ENCODE results near the gene HMGN2. TPM values are rescaled to one million over a fixed set of nuclear protein-coding genes. Genes with fewer than 3 reads are reported as not detected.

HMGN2 gene
- total and polyA plus RNA-seq, 2 donors (not counting 1 experiment from before 2014, with no cell fraction given), result 326 to 457 TPM

DNA sequence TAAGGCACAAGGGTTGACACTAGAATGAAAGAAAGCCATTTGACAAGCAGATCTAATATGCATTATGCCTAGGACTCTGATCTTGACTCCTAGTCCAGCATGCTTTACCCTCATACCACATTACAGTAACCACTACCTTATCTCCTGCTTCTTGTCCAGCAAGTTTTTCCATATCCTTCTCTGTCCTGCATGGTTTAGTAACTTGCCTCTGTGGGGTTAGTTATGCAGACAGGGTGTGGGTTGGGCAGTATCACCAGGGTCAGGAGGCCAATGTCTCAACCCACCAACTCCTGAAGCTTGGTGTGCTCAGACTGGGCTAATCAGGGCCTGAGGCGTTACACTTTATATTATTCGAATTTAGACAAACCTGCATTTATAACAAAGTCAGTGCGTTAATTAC is 21.3 kb upstream of the HMGN2 start:
- H3K27me3 ChIP-seq (replicated peaks in 1 of 4; ENCODE audit: control extremely low read depth in 1 of 4, control insufficient read depth in 3 of 4, insufficient read depth in 4 of 4, low read length in 3 of 4), result no peaks in the 10 kb centered on the region
- ATAC-seq (ENCODE audit: low read depth) (no peak), DNase-seq (no peak)
- TF ChIP-seq EZH2 (IDR thresholded peaks at IDR 0.05; ENCODE audit: borderline replicate concordance, insufficient read depth, low read depth, low read length, poor library complexity, severe bottlenecking), result no peak
- TF ChIP-seq, protein P1, sequence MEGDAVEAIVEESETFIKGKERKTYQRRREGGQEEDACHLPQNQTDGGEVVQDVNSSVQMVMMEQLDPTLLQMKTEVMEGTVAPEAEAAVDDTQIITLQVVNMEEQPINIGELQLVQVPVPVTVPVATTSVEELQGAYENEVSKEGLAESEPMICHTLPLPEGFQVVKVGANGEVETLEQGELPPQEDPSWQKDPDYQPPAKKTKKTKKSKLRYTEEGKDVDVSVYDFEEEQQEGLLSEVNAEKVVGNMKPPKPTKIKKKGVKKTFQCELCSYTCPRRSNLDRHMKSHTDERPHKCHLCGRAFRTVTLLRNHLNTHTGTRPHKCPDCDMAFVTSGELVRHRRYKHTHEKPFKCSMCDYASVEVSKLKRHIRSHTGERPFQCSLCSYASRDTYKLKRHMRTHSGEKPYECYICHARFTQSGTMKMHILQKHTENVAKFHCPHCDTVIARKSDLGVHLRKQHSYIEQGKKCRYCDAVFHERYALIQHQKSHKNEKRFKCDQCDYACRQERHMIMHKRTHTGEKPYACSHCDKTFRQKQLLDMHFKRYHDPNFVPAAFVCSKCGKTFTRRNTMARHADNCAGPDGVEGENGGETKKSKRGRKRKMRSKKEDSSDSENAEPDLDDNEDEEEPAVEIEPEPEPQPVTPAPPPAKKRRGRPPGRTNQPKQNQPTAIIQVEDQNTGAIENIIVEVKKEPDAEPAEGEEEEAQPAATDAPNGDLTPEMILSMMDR (IDR thresholded peaks at IDR 0.05), result no peak
- peaks cover 6% of the 10 kb centered on the region in 2 donors for H3K4me1 ChIP-seq (ENCODE audit: control insufficient read depth in 2 of 2, insufficient read depth in 2 of 2, low read length in 2 of 2)
- H3K9me3 ChIP-seq (ENCODE audit: control extremely low read depth in 1 of 3, control insufficient read depth in 2 of 3, insufficient read depth in 1 of 3, low read length in 2 of 3), result no peaks in the 10 kb centered on the region
- WGBS (ENCODE audit: insufficient coverage), result 100% methylated on average over 2 of the region's 3 CpGs
- no peaks in the 10 kb centered on the region for H3K9me3 Mint-ChIP-seq (ENCODE audit: insufficient read depth)
- no peak overlapping the region for H3K27ac Mint-ChIP-seq
- peaks cover 16% of the 10 kb centered on the region for H3K4me1 Mint-ChIP-seq
- H4K20me1 ChIP-seq (ENCODE audit: control insufficient read depth, insufficient read depth, low read length, poor library complexity, severe bottlenecking), result no peaks in the 10 kb centered on the region
- no peak overlapping the region for H3K9ac ChIP-seq (ENCODE audit: low read length)
- intact Hi-C loops (cut with micrococcal nuclease), result no loop called here
- no peak overlapping the region for H2AFZ ChIP-seq (ENCODE audit: insufficient read depth, low read depth, low read length, poor library complexity, severe bottlenecking)
- no peak overlapping the region for H3K4me3 ChIP-seq (ENCODE audit: control extremely low read depth in 1 of 5, extremely low read depth in 1 of 5, insufficient read depth in 1 of 5, low read depth in 2 of 5, low read length in 4 of 5)
- H3K27ac ChIP-seq (ENCODE audit: low read length in 2 of 2), result no peak overlapping the region
- no peaks in the 10 kb centered on the region for H3K79me2 ChIP-seq (ENCODE audit: control insufficient read depth, insufficient read depth, low read length)
- peaks cover 5 to 18% of the 10 kb centered on the region in 2 experiments for H3K36me3 ChIP-seq (replicated peaks in 1 of 2; ENCODE audit: control extremely low read depth in 1 of 2, control insufficient read depth in 1 of 2, extremely low read depth in 1 of 2, insufficient read depth in 2 of 2, low read length in 1 of 2)
- H3K27me3 Mint-ChIP-seq, result no peaks in the 10 kb centered on the region
- no peak overlapping the region for H3K4me2 ChIP-seq (replicated peaks; ENCODE audit: low read depth, low read length, poor library complexity, severe bottlenecking)
- ChIA-PET CTCF (no interaction called here), POLR2A (no interaction called here)
- no peak overlapping the region for H3K4me3 Mint-ChIP-seq

DNA sequence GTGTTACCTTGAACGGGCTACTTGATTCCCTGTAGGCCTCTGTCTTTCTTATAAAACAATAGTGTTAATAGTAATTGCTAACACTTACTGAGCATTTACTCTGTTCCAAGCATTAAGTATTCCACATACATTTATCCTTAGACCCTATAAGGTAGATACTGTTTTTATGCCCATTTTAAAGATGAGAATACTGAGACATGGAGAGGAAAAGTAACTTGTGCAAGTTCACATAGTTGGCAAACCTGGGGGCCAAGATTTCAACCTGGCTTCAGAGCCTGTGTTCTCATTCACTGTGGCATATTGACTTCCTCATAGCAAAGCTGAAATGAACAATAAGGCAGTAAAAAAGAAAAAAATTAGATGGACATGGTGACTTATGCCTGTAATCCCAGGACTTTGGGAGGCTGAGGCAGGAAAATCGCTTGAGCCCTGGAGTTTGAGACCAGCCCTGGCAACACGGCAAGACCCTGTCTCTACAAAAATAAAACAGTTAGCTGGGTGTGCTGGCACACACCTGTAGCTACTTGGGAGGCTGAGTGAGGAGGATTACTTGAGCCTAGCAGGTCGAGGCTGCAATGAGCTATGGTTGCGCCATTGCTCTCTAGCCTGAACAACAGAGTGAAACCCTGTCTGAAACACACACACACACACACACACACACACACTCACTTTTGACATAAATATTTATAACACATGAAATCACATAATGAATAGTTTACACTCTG is 19.6 kb upstream of the HMGN2 start:
- POLR2A ChIA-PET, result no interaction called here
- 100% methylated on average over 4 of the region's 5 CpGs for WGBS (ENCODE audit: insufficient coverage)
- H4K20me1 ChIP-seq (ENCODE audit: control insufficient read depth, insufficient read depth, low read length, poor library complexity, severe bottlenecking), result no peaks in the 10 kb centered on the region

More for the DNA sequence above, 19.6 kb upstream of the HMGN2 start:
- Histone ChIP-seq H3K36me3 (replicated peaks in 1 of 2; ENCODE audit: control extremely low read depth in 1 of 2, control insufficient read depth in 1 of 2, extremely low read depth in 1 of 2, insufficient read depth in 2 of 2, low read length in 1 of 2) (peaks cover 5 to 15% of the 10 kb centered on the region in 2 experiments), H3K9me3 (ENCODE audit: control extremely low read depth in 1 of 3, control insufficient read depth in 2 of 3, insufficient read depth in 1 of 3, low read length in 2 of 3) (no peaks in the 10 kb centered on the region), H3K27ac (ENCODE audit: low read length in 2 of 2) (no peak overlapping the region), H3K79me2 (ENCODE audit: control insufficient read depth, insufficient read depth, low read length) (no peaks in the 10 kb centered on the region), H3K27me3 (replicated peaks in 1 of 4; ENCODE audit: control extremely low read depth in 1 of 4, control insufficient read depth in 3 of 4, insufficient read depth in 4 of 4, low read length in 3 of 4) (no peaks in the 10 kb centered on the region), H3K9ac (ENCODE audit: low read length) (no peak overlapping the region), H3K4me3 (ENCODE audit: control extremely low read depth in 1 of 5, extremely low read depth in 1 of 5, insufficient read depth in 1 of 5, low read depth in 2 of 5, low read length in 4 of 5) (no peak overlapping the region), H3K4me2 (replicated peaks; ENCODE audit: low read depth, low read length, poor library complexity, severe bottlenecking) (no peak overlapping the region), H3K4me1 (ENCODE audit: control insufficient read depth in 2 of 2, insufficient read depth in 2 of 2, low read length in 2 of 2) (peaks cover 2% of the 10 kb centered on the region in 2 donors), H2AFZ (ENCODE audit: insufficient read depth, low read depth, low read length, poor library complexity, severe bottlenecking) (no peak overlapping the region)
- Mint-ChIP-seq H3K9me3 (ENCODE audit: insufficient read depth) (no peaks in the 10 kb centered on the region), H3K27me3 (no peaks in the 10 kb centered on the region), H3K4me1 (peaks cover 3% of the 10 kb centered on the region), H3K27ac (no peak overlapping the region), H3K4me3 (no peak overlapping the region)
- CTCF ChIA-PET, result no interaction called here
- TF ChIP-seq, protein P1 (IDR thresholded peaks at IDR 0.05), result no peak
- TF ChIP-seq EZH2 (IDR thresholded peaks at IDR 0.05; ENCODE audit: borderline replicate concordance, insufficient read depth, low read depth, low read length, poor library complexity, severe bottlenecking), result no peak
- intact Hi-C loops (cut with micrococcal nuclease), result no loop called here
- ATAC-seq (ENCODE audit: low read depth) (no peak), DNase-seq (no peak)

All from B cell (primary cell).